ENCODE data around the gene ERCC4.

DNA sequence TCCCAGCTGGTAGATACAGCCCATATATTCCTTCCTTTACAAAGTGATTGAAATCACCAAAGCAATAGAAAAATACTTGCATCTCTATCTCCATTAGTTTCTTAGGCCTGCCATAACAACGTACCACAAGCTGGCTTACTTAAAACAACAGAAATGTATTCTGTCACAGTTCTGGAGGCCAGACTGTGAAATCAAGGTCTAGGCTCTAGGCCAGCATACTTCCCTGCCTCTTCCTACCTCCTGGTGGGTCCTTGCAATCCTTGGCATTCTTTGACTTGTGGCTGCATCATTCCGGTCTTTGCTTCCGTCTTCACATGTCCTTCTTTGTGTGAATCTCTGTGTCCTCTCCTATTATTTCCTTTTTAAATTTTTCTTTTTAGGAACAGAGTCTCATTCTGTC is 62.5 kb downstream of the ERCC4 start:
- TF ChIP-seq, protein P1, sequence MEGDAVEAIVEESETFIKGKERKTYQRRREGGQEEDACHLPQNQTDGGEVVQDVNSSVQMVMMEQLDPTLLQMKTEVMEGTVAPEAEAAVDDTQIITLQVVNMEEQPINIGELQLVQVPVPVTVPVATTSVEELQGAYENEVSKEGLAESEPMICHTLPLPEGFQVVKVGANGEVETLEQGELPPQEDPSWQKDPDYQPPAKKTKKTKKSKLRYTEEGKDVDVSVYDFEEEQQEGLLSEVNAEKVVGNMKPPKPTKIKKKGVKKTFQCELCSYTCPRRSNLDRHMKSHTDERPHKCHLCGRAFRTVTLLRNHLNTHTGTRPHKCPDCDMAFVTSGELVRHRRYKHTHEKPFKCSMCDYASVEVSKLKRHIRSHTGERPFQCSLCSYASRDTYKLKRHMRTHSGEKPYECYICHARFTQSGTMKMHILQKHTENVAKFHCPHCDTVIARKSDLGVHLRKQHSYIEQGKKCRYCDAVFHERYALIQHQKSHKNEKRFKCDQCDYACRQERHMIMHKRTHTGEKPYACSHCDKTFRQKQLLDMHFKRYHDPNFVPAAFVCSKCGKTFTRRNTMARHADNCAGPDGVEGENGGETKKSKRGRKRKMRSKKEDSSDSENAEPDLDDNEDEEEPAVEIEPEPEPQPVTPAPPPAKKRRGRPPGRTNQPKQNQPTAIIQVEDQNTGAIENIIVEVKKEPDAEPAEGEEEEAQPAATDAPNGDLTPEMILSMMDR (IDR thresholded peaks at IDR 0.05) = no peak
- no peak for TF ChIP-seq POLR2A (IDR thresholded peaks at IDR 0.05)

Data from Peyer's patch (tissue), 4 donors.